ENCODE data around the gene PTGR3. TPM values are rescaled to one million over a fixed set of nuclear protein-coding genes. Genes with fewer than 3 reads are reported as not detected.
A peak's percentile ranks its signal among the peaks of the same experiment; 100 is the strongest.

The PTGR3 gene
- polyA plus RNA-seq, 5 donors: 39.3 to 51.9 (median 48.8) TPM

GRCh38 chr18:75172299-75173124 lies 36.4 kb downstream of the PTGR3 start:
- DNase-seq: no peak

GRCh38 chr18:75170916-75171315 lies 38.0 kb downstream of the PTGR3 start:
- no peak for DNase-seq

- no peak for DNase-seq
These were observed 38.7 kb downstream of the PTGR3 start for GRCh38 chr18:75170022-75170789.

- no peak for DNase-seq
These were observed 39.5 kb downstream of the PTGR3 start for GRCh38 chr18:75169411-75169810.

- DNase-seq: no peak
These were observed 40.3 kb downstream of the PTGR3 start for GRCh38 chr18:75168619-75169018.

GRCh38 chr18:75167759-75168618 lies 41.0 kb downstream of the PTGR3 start:
- peak; percentile 38 to 50 for DNase-seq

GRCh38 chr18:75167137-75167536 lies 41.8 kb downstream of the PTGR3 start:
- DNase-seq: no peak

GRCh38 chr18:75165926-75166325 lies 43.0 kb downstream of the PTGR3 start:
- no peak for DNase-seq

GRCh38 chr18:75164479-75164878 lies 44.5 kb downstream of the PTGR3 start:
- no peak for DNase-seq

GRCh38 chr18:75163736-75164135 lies 45.2 kb downstream of the PTGR3 start:
- DNase-seq: no peak

GRCh38 chr18:75162978-75163377 lies 46.0 kb downstream of the PTGR3 start:
- no peak for DNase-seq

GRCh38 chr18:75162467-75162866 lies 46.5 kb downstream of the PTGR3 start:
- no peak for DNase-seq

- DNase-seq: no peak
These were observed 47.5 kb downstream of the PTGR3 start for GRCh38 chr18:75161256-75162028.

GRCh38 chr18:75160364-75160763 lies 48.6 kb downstream of the PTGR3 start:
- no peak for DNase-seq

GRCh38 chr18:75159646-75160356 lies 49.1 kb downstream of the PTGR3 start:
- DNase-seq: no peak

- DNase-seq: no peak
These were observed 49.8 kb downstream of the PTGR3 start for GRCh38 chr18:75159238-75159518.
